ENCODE measurements around the gene HLA-DOA.

The HLA-DOA gene

GRCh38 chr6:32962213-32962826 is 47.1 kb downstream of the HLA-DOA start:
- DNase-seq = no peak

DNA sequence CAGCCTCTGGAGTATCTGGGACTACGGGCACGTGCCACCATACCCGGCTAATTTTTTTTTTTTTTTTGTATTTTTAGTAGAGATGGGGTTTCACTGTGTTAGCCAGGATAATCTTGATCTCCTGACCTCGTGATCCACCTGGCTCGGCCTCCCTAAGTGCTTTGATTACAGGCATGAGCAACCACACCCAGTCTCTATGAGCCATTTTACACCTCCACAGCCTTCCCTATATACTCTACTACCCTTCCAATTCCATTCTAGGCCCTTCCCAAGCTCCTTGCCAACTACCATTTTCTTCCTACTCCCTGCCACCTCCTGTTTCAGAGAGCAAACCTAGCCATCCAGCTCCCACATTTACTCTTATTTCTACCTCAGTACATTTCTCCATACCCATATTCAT is 48.8 kb downstream of the HLA-DOA start:
- DNase-seq = no peak

GRCh38 chr6:32956176-32956575 is 53.2 kb downstream of the HLA-DOA start:
- no peak for DNase-seq

GRCh38 chr6:32954986-32955802 is 54.2 kb downstream of the HLA-DOA start:
- no peak for DNase-seq

DNA sequence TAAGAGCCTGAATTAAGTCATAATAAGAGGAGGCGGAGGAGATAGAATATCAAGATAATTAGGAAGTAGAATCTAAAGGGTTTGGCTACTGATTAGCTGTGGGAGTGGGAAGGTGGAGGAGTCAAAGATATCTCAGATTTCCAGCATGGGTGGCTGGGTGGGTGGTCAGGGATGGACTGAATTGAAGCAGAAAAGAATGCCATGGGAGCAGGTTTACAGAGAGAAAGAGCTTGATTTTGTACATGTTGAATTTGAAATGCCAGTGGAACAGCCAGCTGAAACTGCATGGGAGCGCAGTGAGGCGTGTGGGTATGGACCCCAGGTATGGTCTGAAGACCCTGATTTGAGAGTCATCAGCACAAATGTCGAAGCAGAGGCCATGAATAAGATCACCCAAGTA is 55.1 kb downstream of the HLA-DOA start:
- no peak for DNase-seq

Data from retina (tissue), 1 donor.